22Rv1 (cell line): ENCODE data around the gene SCAF11.

ENCODE experiments used
- H3K27ac ChIP-seq: fragments of 450-650 bp; 2 replicates; pipeline ENCODE4 v1.5.1; 2017
- ZFX ChIP-seq: fragments of 450-650 bp; IDR thresholded peaks from 2 replicates; pipeline ENCODE4 v1.6.1; 2017; ENCODE audit warnings: antibody characterized with exemption, borderline replicate concordance
- TF ChIP-seq, protein P1 (sequence below): fragments of 450-650 bp; IDR thresholded peaks from 2 replicates; pipeline ENCODE4 v1.5.1; 2017; ENCODE audit warnings: mild to moderate bottlenecking

The SCAF11 gene

GRCh38 chr12:45988264-45988663 lies 2.1 kb downstream of the SCAF11 start:
- no peak overlapping the region for H3K27ac ChIP-seq
- TF ChIP-seq ZFX, result no peak
- TF ChIP-seq, protein P1, sequence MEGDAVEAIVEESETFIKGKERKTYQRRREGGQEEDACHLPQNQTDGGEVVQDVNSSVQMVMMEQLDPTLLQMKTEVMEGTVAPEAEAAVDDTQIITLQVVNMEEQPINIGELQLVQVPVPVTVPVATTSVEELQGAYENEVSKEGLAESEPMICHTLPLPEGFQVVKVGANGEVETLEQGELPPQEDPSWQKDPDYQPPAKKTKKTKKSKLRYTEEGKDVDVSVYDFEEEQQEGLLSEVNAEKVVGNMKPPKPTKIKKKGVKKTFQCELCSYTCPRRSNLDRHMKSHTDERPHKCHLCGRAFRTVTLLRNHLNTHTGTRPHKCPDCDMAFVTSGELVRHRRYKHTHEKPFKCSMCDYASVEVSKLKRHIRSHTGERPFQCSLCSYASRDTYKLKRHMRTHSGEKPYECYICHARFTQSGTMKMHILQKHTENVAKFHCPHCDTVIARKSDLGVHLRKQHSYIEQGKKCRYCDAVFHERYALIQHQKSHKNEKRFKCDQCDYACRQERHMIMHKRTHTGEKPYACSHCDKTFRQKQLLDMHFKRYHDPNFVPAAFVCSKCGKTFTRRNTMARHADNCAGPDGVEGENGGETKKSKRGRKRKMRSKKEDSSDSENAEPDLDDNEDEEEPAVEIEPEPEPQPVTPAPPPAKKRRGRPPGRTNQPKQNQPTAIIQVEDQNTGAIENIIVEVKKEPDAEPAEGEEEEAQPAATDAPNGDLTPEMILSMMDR, result no peak

- no peak overlapping the region for H3K27ac ChIP-seq
- TF ChIP-seq, protein P1, result no peak
- TF ChIP-seq ZFX, result no peak
Observed at GRCh38 chr12:45987340-45987727, 3.0 kb downstream of the SCAF11 start.

- H3K27ac ChIP-seq, result no peak overlapping the region
- TF ChIP-seq, protein P1, result no peak
- no peak for TF ChIP-seq ZFX
Observed at GRCh38 chr12:45986641-45987339, 3.6 kb downstream of the SCAF11 start.

DNA sequence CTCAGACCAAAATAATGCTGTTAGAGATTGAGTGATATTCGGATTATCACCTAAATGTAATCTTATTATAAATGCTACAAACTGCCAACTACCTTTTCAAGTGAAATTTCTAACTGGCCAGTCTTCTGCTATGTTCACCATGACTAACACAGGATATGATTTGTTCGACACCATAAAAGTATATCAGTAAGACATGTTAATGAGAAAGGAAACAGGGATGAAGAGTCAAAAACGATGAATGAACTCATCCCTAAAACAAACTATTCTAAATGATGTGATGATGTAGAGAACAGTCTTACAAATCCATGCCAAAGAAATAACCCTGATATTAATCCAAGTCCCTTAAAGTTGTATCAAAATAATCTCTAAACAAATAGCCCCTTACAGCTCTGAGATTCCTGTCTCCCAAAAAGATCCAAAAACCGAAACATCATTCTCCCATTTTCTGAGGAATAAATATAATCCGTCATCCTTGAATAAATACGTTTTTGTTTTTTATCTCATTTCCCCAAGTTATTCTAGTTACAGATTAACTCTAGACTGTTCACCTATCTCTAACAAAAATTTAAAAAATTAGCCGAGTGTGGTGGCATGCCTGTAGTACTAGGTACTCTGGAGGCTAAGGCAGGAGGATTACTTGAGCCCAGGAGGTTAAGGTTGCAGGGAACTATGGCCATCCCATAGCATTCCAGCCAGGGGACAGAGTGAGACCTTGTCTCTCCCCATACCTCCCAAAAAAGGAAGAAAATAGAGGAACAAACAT lies 9.1 kb downstream of the SCAF11 start:
- no peak for TF ChIP-seq ZFX
- TF ChIP-seq, protein P1, result no peak
- H3K27ac ChIP-seq, result no peak overlapping the region

- TF ChIP-seq, protein P1, result no peak
- no peak overlapping the region for H3K27ac ChIP-seq
Observed at GRCh38 chr12:45980540-45980939, 9.8 kb downstream of the SCAF11 start.

DNA sequence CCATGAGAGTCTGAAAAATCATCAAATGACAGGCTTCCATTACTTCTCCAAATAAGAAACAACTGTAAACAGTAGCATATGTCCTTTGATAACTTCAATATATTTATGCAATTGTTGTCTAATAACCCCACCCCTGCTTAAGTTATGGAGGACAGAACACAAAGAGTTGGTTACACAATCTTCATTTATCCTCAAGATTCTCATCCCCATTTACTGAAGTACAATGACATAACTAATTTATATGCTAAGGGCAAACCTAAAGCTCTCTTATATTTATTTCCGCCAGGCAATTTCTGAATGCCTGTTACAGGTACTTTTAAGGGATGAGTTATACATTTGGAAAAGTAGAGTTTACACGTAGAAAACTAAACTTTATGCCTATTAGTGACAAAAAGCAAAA lies 12.3 kb downstream of the SCAF11 start:
- no peak overlapping the region for H3K27ac ChIP-seq
- TF ChIP-seq, protein P1, result no peak
- TF ChIP-seq ZFX, result no peak

DNA sequence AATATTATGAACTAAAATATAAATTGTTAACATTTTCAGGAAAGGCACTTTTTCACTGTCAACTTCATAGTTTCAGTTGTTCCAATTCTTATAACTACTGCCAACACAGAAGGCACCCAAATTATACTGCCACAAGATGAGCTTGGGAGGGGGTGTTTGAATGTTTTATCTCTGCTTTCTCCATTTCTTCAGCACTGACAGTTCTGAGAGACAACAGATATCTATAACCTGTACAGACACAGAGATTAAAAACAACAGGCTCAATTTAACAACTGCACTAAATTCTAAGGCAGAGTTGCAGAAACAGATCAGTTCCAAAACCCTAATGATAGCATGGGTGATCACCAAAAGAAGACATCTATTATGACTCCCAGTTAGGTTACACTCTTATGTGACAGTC lies 12.8 kb downstream of the SCAF11 start:
- no peak for TF ChIP-seq ZFX
- TF ChIP-seq, protein P1, result no peak
- no peak overlapping the region for H3K27ac ChIP-seq
